GM18858 (cell line): ENCODE data around the gene SLC27A6.
"Not testable (repeated sequence)": the region's sequence is repeated elsewhere in the genome, so short reads cannot be mapped to it uniquely, and the experiment has no call there.

Source experiments
- ATAC-seq: cut with Tn5 transposase; IDR thresholded peaks from one replicate; pipeline ENCODE4 v1.9.1; 2021; ENCODE audit not compliant: unreplicated experiment

The SLC27A6 gene

DNA sequence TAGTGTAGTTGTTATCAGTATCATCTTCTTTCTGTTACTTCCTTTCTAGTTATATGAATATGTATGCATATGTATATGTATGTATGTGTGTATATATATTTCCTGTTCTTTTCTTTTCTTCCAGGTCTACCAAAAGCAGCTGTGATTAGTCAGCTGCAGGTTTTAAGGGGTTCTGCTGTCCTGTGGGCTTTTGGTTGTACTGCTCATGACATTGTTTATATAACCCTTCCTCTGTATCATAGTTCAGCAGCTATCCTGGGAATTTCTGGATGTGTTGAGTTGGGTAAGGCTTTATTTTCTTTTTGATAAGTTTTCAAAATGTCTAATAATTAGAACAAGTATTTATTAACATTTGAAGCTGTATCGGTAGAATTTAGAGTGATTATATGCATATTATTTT is 23.2 kb downstream of the SLC27A6 start:
- ATAC-seq = no peak

DNA sequence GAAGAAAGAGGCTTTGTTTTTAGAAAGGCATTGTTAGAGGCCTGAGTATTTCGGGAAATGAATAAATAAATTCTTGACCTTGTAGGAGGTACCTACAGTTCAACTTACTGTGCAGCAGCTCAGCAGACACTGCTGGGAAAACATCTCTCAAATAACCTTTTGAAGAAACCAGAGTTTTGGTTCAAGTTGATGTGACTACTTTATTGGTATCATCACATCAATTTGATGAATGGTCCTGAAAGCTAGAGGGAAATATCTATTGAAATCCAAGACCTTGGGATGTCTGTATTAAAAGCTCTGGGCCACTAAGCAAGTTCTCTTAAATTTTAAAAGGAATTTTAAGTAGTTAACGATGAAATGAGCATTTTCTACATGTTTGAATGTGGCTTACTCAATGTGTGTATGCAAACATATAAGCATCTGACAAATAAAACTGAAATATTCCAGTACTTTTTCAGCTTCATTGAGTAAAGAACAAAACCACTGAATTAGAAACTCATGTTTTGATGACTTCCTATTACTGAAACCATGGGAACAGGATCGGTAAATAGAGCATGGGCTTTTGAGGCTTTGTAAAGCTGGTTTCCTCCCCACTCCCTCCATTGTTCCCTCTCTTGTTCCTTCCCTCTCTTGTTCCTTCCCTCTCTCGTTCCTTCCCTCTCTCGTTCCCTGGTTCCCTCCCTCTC is 36.7 kb downstream of the SLC27A6 start:
- ATAC-seq = no peak

DNA sequence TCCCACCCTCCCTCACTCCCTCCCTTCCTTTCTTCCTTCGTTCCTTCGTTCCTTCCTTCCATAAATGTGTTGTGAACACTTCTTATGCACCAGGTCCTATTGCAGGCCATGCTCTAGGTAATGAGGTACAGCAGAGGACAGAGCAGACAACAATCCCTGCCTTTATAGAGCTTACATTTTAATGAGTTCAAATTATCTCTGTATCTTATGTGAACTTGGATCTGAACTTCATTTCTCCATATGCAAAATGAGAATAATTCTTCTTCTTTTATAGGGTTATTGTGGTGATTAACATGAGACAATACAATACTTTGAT is 37.2 kb downstream of the SLC27A6 start:
- ATAC-seq = no peak

DNA sequence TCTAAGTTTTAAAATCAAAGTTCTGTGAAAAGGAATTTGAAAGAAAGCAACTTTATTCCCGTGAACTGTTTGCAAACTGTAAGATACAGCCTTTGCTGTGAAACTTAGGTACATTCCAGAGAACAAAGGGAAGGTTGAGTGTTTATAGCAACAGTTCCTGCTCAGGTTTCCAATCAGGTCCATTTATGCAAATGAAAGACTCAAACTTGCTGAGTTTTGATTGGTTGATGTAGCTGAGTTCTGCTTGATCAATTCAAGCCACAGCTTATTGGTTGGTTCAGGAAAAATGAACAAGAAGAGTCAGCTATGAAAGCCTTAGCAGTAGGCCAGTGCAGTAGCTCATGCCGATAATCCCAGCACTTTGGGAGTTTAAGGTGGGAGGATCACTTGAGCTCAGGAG is 37.9 kb downstream of the SLC27A6 start:
- ATAC-seq = no peak

DNA sequence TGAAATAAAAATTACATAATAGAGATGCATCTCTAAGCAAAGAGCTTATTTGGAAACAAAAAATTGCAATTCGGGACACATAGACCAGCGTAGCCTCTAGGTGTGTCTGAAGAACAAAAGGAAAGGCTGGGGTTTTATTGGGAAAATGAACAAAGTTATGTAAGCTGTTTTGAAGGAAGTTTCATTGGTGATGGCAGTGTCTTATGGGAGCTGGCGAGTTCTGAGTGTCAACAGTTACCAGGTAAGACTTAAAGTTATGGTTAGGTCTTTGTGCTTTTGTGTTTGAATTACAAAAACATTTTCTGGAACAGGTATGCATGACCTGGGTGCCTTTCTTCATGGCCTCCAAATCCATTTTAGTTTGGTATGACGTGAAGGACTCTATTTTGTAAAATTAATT is 48.9 kb downstream of the SLC27A6 start:
- no peak for ATAC-seq

DNA sequence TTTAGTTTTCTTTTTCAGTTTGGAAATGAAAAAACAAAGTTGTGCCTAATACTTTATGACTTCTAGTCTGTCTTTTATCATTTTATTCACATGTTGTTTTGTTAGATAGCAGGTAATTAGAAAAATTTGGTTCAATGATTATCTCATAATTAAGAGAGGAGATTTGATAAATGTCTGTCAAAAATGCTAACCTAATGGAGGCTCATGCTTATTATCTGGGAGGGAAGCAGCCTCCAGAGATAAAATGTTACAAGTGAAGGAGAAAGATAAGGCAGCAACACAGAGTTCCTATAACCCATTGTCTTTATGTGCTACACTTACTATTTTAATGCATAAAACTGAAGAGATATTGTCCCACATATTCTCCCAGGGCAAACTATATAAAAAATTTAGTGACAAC is 53.5 kb downstream of the SLC27A6 start:
- ATAC-seq = no peak

DNA sequence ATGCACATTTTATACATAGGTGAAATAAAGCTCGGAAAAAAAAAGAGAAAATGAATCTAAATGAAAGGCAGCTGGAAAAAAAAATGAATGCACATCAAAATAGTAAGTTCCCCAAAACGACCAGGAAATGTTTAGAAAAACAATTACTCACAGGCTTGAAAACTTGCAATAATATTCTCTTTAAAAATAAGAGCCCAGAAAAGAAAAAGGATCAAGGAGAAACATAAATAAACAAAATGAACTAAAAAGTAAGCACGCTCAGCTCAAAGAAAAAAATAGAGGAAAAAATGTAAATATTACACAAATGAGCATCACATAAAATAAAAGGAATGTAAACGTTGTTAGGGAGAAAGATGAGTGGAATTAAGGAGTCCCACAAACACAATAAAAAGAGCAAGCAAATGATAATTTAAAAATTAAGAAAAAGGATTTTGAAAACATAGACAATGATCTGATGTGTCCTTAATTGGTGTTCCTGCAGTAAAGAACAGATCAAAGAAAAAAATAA is 54.2 kb downstream of the SLC27A6 start:
- no peak for ATAC-seq

DNA sequence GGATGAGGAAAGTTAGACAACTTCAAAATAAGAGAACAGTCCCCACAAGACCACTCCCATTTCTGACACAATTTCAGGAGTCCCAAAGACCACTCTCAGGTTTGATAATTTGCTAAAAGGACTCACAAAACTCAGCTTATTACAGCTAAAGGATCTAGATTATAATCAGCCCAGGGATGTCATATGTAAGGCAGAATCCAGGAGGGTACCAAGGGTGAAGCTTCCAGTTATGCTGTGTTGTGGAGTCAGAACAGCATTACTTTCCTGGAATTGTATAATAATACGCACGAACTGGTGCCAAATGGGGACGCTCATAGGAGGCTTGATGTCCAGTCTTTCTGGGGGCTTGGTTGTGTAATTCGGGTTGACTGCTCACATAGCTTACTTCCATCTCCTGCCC is 55.4 kb downstream of the SLC27A6 start:
- ATAC-seq = no peak

DNA sequence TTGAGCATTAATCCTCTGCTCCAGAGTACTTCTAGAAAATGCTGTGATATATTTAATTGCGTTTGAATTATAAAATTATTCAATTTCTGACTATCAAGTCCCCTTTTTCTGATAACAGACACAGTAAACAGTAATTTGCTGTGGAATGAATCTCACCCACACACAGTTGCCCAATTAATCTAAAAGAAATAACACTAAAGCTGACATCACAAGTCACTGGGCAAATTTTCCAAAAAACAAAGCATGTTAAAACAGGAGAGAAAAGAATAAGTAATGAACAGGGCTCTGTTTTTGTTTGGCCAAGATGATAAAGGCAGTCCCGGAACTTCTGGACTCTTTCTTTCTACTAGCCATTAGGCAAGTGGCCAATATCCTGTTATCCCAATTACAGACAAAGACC is 56.5 kb downstream of the SLC27A6 start:
- no peak for ATAC-seq

DNA sequence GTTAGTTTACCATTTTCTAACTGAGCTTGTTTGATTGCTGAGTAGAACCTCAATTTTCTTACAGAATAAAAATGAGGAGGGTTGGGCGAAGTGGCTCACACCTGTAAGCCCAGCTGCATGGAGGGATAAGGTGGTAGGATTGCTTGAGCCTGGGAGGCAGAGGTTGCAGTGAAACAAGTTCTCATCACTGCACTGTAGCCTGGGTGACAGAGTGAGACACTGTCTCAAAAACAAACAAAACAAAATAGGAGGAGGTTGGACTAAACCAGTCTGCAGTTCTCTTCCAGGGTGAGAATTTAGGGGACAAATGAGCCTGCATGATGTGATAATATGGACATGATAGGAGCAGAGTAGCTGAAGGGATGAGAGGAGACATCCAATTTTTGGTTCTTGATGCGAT is 57.3 kb downstream of the SLC27A6 start:
- ATAC-seq = no peak

DNA sequence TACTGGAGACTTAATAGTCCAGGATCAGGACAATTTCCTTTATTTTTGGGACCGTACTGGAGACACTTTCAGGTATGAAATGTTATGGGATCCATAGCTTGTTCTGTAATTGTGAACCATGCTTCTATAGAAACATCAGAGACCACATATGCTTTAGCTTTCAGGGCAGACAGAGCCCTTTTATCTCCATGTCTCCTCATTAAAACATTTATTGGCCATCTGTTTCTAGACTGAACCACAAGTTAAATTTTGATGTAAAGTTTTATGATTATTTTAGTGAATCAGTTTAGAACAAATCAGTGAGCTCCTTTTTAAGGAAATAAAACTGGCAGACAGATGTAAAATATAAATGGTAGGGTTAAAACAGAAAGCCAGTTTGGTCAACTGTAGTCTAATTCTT is 62.0 kb downstream of the SLC27A6 start:
- no peak for ATAC-seq

DNA sequence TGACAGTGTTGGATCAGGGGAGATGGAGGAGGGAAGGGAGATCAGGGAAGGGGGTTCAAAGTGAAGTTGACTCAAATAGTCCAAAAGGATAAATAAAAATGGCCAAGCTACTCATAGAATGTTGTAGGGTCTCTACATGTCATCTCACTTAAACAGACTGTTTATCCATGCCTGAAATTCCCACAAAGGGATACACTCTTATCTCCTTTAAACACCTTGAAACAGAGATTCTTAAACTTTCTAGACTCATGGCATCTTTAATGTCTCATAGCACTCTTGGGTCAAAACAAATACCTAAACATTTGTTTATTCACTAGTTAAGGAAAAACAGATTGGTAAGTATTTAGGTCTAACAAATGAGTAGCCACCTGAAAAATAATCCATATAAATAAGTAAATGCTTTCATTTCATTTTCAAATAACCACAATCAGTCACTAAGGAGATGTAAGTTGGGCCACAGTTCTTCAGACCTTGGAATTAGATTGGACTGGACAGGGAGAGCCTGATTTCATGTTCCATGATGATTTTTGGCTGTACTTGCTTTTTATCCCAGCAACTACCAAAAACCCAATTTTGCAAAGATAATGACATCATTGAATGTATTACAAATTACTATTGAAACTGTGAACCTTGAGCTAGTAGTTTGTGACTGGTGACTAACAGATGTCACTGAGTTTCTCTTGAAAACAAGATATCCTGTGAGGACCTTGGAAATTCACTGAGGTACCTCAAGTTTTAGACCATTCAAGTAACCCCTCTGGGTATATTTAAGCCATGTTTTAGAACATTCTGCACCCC is 66.8 kb downstream of the SLC27A6 start:
- no peak for ATAC-seq

DNA sequence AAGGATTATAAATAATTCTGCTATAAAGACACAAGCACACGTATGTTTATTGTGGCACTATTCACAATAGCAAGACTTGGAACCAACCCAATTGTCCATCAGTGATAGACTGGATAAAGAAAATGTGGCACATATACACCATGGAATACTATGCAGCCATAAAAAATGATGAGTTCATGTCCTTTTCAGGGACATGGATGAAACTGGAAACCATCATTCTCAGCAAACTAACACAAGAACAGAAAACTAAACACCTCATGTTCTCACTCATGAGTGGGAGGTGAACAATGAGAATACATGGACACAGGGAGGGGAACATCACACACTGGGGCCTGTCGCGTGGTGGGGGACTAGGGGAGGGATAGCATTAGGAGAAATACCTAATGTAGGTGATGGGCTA is 71.0 kb downstream of the SLC27A6 start:
- not testable (repeated sequence) for ATAC-seq

DNA sequence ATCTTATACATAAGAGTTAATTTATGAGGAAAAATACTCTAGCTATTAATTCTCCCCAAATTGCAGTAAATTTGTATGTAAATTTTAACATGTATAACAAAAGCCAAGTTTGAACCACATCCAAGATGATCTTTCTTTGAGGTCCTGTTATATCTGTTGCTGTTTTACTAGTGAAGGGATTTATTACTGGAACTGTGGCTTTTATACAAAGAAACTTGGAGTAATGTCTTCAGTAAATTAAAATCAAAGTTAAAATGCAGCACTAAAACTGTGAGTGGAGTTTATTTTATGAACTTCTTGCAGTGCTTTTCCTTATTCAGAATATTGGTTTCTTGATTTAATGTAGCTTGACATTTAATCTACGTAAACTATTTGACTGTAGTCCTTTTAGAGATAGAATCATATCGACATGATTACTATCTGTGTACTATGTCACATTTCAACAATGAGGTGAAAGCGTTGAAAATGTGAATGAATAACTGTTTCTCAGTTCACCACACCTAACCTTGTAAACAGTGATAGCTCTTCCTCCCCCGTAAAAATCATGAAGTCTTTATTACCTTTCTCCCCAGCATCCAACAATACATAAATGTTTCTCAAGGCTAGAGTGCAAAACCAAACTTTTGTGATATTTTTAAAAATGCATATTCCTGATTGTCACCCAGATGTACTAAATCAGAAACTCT is 76.1 kb downstream of the SLC27A6 start:
- ATAC-seq = no peak

DNA sequence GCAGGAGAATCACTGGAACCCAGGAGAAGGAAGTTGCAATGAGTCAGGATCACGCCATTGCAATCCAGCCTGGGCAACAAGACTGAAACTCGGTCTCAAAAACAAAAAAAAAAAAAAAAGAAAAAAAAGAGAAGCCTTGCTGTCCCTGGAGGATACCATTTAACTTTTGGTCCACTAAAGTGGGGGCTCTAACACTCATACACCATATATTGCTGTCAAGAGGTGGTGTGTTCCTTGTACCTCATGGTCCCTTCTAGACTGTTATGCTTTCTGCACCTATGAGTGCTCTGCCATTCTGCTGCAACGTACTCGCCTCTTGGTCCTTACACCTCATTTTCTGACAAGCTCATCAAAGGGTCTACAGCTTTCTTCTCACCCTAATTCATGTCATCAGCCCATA is 77.0 kb downstream of the SLC27A6 start:
- no peak for ATAC-seq

DNA sequence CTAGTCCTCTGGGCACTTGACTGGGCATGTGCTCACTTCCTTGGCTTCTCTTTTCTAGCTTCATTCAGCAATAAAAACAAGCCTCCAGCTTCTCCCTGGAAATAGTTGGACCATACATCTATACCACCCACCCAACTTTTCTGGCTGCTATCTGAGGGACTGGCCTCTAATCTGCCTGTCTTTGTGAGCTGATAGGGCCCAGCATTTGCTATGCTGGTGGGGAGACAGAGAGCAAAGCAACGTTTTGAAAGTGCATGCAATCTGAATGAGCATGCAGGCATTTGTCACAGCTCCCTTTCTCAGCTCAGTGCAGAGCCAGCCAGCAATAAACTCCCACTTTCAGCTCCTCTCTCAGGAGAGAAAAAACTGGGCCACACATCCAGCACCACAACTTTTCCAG is 78.6 kb downstream of the SLC27A6 start:
- no peak for ATAC-seq

DNA sequence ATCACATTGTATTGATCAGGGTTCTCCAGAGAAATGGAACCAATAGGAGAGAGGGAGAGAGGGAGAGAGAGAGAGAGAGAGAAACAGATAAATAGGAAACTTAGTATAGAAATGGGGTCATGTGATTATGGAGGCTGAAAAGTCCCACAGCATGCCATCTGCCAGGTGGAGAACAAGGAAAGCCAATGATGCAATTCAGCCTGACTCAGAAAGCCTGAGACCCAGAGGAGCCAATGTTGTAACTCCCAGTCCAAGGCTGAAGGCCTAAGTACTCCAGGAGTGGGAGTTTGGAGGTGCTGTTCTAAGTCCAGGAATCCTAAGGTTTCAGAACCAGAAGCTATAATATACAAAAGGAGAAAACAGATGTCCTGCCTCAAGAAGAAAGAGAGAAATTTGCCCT is 80.9 kb downstream of the SLC27A6 start:
- ATAC-seq = no peak

DNA sequence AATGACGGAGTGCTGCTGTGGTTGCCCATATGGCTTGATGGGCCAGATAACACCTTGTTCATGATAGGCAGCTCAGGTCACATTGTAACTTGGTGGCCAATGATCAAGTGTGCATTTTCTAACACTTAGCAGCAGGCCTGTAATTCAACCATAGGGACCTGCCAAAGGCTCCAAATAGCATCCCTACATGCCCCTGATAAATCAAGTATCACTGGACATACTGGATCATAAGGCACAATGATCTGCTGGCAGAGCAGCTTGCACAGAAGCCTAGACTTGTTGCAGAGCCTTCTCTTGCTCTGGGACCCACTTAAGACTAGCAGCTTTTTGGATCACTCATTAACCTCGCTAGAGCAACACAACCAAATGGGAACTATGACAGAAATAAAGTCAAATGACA is 83.2 kb downstream of the SLC27A6 start:
- no peak for ATAC-seq

DNA sequence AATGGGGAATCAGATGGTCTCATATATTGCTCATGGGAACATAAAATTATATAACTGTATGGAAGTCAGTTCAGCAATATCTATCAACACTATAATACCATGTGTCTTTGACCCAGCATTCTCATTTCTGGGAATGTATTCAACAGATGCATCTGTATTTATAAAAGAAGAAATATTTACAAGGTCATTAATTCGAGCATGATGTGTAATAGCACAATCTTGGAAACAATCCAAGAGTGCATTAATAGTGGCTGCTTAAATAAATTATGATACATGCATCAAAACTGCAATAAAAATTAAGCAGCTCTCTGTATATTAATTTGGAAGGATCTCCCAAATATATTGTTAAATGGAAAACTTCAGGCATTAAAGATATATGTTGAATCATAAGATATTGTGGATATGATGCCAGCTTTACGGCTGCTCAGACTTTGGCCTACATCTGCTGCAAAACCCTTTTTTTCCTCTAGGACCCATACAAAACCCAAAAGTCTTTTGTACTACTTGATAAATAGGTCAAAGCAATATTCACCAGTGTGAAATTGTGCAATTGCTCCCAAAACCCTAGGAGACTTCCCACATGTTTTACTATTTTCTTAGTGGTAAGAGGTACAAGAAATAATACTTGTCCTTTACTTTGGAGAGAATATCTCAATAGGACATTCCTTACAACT is 84.0 kb downstream of the SLC27A6 start:
- ATAC-seq = no peak

DNA sequence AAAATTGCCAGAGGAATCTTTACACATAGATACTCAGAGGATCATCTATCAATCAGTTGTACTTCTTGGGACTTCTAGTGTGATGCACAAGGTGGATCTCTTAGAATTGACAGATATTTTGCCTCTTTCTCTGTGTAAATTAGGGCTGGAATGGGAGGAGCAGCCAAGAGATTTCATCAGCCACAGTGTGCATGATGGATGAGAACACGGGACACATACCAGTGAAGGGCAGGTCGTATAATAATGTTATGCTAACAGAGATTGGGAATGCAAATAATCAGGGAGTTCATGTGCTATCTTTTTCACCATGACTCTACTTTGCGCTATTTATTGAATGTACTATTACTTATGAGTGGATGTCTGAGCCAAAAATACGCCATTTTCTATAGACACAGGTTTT is 86.0 kb downstream of the SLC27A6 start:
- no peak for ATAC-seq

DNA sequence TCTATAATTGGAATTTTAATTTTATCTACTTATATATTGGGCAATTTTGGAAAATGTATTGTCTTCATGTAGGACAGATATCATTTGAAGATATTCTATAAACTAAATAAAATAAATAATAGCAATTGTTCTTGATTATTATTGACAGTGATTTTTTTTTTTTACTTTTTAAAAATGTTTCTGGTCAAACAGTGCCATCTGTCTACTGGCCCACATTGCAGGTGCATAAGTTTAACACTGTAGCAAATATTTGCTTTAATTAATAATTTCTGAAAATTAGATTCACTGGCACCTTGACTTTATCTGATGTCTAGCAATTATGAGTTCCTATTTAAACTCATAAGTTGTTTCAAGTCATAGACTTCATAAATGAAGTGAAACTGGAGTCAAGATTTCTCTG is 88.2 kb downstream of the SLC27A6 start:
- ATAC-seq = no peak

DNA sequence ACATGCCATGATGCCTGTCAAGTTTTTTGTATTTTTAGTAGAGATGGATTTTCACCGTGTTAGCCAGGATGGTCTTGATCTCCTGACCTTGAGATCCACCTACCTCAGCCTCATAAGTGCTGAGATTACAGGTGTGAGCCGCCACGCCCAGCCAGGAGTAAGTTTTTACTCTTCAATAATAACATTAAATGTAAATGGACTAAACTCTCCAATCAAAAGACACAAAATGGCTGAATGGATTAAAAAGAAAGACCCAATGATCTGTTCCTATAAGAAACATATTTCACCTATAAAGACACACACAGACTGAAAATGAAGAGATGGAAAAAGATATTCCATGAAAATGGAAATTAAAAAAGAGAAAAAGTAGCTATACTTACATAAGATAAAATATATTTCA is 92.0 kb downstream of the SLC27A6 start:
- ATAC-seq = no peak
